SK-N-SH treated with all-trans-retinoic acid at 6 μM for 48 hours (cell line): Measurements from ENCODE around the gene CLPTM1L.

ENCODE experiments used
- ATAC-seq: fragments of 200-7000 bp; cut with Tn5 transposase; 3 replicates; pipeline ENCODE4 v1.9.1; 2020; ENCODE audit warnings: mild to moderate bottlenecking, moderate library complexity
- BACH2 ChIP-seq: fragments of 250-450 bp; sonication (Bioruptor Pico); IDR thresholded peaks from 2 replicates; pipeline ENCODE4 v1.9.0; 2021; ENCODE audit warnings: mild to moderate bottlenecking, borderline replicate concordance
- CREB5 ChIP-seq: fragments of 250-450 bp; sonication (Bioruptor Pico); IDR thresholded peaks from 2 replicates; pipeline ENCODE4 v1.5.1; 2020; ENCODE audit warnings: low read depth, mild to moderate bottlenecking, moderate library complexity
- CSRNP3 ChIP-seq: fragments of 250-450 bp; sonication (Bioruptor Pico); IDR thresholded peaks from 2 replicates; pipeline ENCODE4 v1.5.1; 2021; ENCODE audit warnings: mild to moderate bottlenecking, moderate library complexity
- ESRRG ChIP-seq: fragments of 250-450 bp; sonication (Bioruptor Pico); IDR thresholded peaks from 2 replicates; pipeline ENCODE4 v1.6.1; 2021; ENCODE audit warnings: mild to moderate bottlenecking
- GLIS3 ChIP-seq: fragments of 250-450 bp; sonication (Bioruptor Pico); IDR thresholded peaks from 2 replicates; pipeline ENCODE4 v1.5.0; 2020; ENCODE audit warnings: mild to moderate bottlenecking, moderate library complexity
- PATZ1 ChIP-seq: fragments of 250-450 bp; sonication (Bioruptor Pico); IDR thresholded peaks from 2 replicates; pipeline ENCODE4 v1.8.0; 2020; ENCODE audit warnings: mild to moderate bottlenecking, moderate library complexity, borderline replicate concordance
- POU6F1 ChIP-seq: fragments of 250-450 bp; sonication (Bioruptor Pico); IDR thresholded peaks from 2 replicates; pipeline ENCODE4 v1.8.0; 2021; ENCODE audit warnings: low read depth, mild to moderate bottlenecking, moderate library complexity, borderline replicate concordance
- PPARA ChIP-seq: fragments of 250-450 bp; sonication (Bioruptor Pico); IDR thresholded peaks from 2 replicates; pipeline ENCODE4 v1.5.0; 2020; ENCODE audit warnings: mild to moderate bottlenecking, borderline replicate concordance
- SNAI2 ChIP-seq: fragments of 250-450 bp; sonication (Bioruptor Pico); IDR thresholded peaks from 2 replicates; pipeline ENCODE4 v1.5.0; 2020; ENCODE audit warnings: mild to moderate bottlenecking, moderate library complexity
- TCF4 ChIP-seq: fragments of 250-450 bp; sonication (Bioruptor Pico); IDR thresholded peaks from 2 replicates; pipeline ENCODE4 v1.8.0; 2021; ENCODE audit warnings: mild to moderate bottlenecking, moderate library complexity, borderline replicate concordance
- TSHZ2 ChIP-seq: fragments of 250-450 bp; sonication (Bioruptor Pico); IDR thresholded peaks from 2 replicates; pipeline ENCODE4 v1.5.0; 2020; ENCODE audit warnings: mild to moderate bottlenecking, moderate library complexity
- ZC3H10 ChIP-seq: fragments of 250-450 bp; sonication (Bioruptor Pico); IDR thresholded peaks from 2 replicates; pipeline ENCODE4 v1.5.1; 2021; ENCODE audit warnings: mild to moderate bottlenecking, moderate library complexity
- ZFP3 ChIP-seq: fragments of 250-450 bp; sonication (Bioruptor Pico); IDR thresholded peaks from 2 replicates; pipeline ENCODE4 v1.5.0; 2020; ENCODE audit warnings: mild to moderate bottlenecking, moderate library complexity
- ZFP30 ChIP-seq: fragments of 450-650 bp; formaldehyde crosslinking; IDR thresholded peaks from 2 replicates; pipeline ENCODE4 v1.5.0; 2022; ENCODE audit warnings: mild to moderate bottlenecking, moderate library complexity
- ZNF8 ChIP-seq: fragments of 450-650 bp; formaldehyde crosslinking; IDR thresholded peaks from 2 replicates; pipeline ENCODE4 v1.5.0; 2020; ENCODE audit warnings: mild to moderate bottlenecking, moderate library complexity

CLPTM1L gene

GRCh38 chr5:1268666-1269065 lies 76.2 kb downstream of the CLPTM1L start:
- TF ChIP-seq PATZ1 (CRISPR knock-in tag) = no peak
- TF ChIP-seq CSRNP3 (CRISPR knock-in tag) = no peak
- TF ChIP-seq PPARA (CRISPR knock-in tag) = no peak
- TF ChIP-seq, all 23 proteins: peak for 0
- ATAC-seq = no peak

GRCh38 chr5:1268056-1268455 lies 76.8 kb downstream of the CLPTM1L start:
- ATAC-seq = no peak
- TF ChIP-seq ZFP3 (CRISPR knock-in tag) (no peak), TSHZ2 (no peak), ZNF8 (CRISPR knock-in tag) (no peak), ZFP30 (CRISPR knock-in tag) (no peak), CREB5 (CRISPR knock-in tag) (no peak), PPARA (CRISPR knock-in tag) (no peak), POU6F1 (CRISPR knock-in tag) (no peak), BACH2 (CRISPR knock-in tag) (no peak), ESRRG (no peak), ZC3H10 (CRISPR knock-in tag) (no peak), TCF4 (CRISPR knock-in tag) (no peak), SNAI2 (CRISPR knock-in tag) (no peak), CSRNP3 (CRISPR knock-in tag) (no peak), GLIS3 (no peak)
